ENCODE results near the gene NPLOC4. TPM values are rescaled to one million over a fixed set of nuclear protein-coding genes. Genes with fewer than 3 reads are reported as not detected.
A peak's percentile ranks its signal among the peaks of the same experiment; 100 is the strongest.

Gene NPLOC4
- total and polyA plus RNA-seq, 2 of the 13 experiments (the other 11 are each of a cell fraction or from before 2014, with no cell fraction given), result 57.0 to 97.0 TPM

GRCh38 chr17:81636505-81637288 is at the start of gene NPLOC4, which contains the start of gene TSPAN10 (continued):
- TF ChIP-seq NR3C1 (CRISPR knock-in tag; IDR thresholded peaks at IDR 0.05) (no peak), ZNF484 (CRISPR knock-in tag; IDR thresholded peaks at IDR 0.05; ENCODE audit: borderline replicate concordance, low read depth) (no peak), CTCF (CRISPR knock-in tag; IDR thresholded peaks at IDR 0.05) (peak; percentile 26; the same call in 1 of the 2 replicates), ZNF674 (CRISPR knock-in tag; IDR thresholded peaks at IDR 0.05; ENCODE audit: low read depth) (no peak), FOXO4 (CRISPR knock-in tag; conservative IDR thresholded peaks at IDR 0.05) (no peak), ZNF143 (CRISPR knock-in tag; IDR thresholded peaks at IDR 0.05) (peak; percentile 47; the same call in 1 of the 2 replicates), SIX4 (CRISPR knock-in tag; IDR thresholded peaks at IDR 0.05) (peak; percentile 72; the same call in 1 of the 2 replicates), GABPA (IDR thresholded peaks at IDR 0.05; ENCODE audit: low read depth, low read length) (peak; percentile 87), GABPA (CRISPR knock-in tag; IDR thresholded peaks at IDR 0.05; ENCODE audit: low read depth) (peak; percentile 84), ZMYM4 (CRISPR knock-in tag; IDR thresholded peaks at IDR 0.05) (peak; percentile 79), EHMT2 (IDR thresholded peaks at IDR 0.05; ENCODE audit: borderline replicate concordance, low read depth, low read length) (no peak), MNT (IDR thresholded peaks at IDR 0.05) (no peak), ZBTB44 (CRISPR knock-in tag; IDR thresholded peaks at IDR 0.05) (no peak), ZNF251 (CRISPR knock-in tag; IDR thresholded peaks at IDR 0.05) (no peak), KLF12 (CRISPR knock-in tag; IDR thresholded peaks at IDR 0.05; ENCODE audit: borderline replicate concordance) (peak; percentile 97), SRF (IDR thresholded peaks at IDR 0.05; ENCODE audit: low read depth, low read length) (peak; percentile 55; the same call in 1 of the 2 replicates), ATF5 (CRISPR knock-in tag; IDR thresholded peaks at IDR 0.05; ENCODE audit: low read depth) (no peak; the same call in 1 of the 2 replicates), FOXP1 (IDR thresholded peaks at IDR 0.05) (no peak), FOXP1 (CRISPR knock-in tag; IDR thresholded peaks at IDR 0.05) (peak; percentile 56), SIX1 (CRISPR knock-in tag; IDR thresholded peaks at IDR 0.05; ENCODE audit: borderline replicate concordance) (peak; percentile 74; the same call in 1 of the 2 replicates)
- TF ChIP-seq, protein P1, sequence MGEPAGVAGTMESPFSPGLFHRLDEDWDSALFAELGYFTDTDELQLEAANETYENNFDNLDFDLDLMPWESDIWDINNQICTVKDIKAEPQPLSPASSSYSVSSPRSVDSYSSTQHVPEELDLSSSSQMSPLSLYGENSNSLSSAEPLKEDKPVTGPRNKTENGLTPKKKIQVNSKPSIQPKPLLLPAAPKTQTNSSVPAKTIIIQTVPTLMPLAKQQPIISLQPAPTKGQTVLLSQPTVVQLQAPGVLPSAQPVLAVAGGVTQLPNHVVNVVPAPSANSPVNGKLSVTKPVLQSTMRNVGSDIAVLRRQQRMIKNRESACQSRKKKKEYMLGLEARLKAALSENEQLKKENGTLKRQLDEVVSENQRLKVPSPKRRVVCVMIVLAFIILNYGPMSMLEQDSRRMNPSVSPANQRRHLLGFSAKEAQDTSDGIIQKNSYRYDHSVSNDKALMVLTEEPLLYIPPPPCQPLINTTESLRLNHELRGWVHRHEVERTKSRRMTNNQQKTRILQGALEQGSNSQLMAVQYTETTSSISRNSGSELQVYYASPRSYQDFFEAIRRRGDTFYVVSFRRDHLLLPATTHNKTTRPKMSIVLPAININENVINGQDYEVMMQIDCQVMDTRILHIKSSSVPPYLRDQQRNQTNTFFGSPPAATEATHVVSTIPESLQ (CRISPR knock-in tag; conservative IDR thresholded peaks at IDR 0.05), result no peak

All from HepG2 (cell line).